A549 treated with dexamethasone at 1 μM for 4 hours (cell line): ENCODE data around the gene TAF11L8. TPM values are rescaled to one million over a fixed set of nuclear protein-coding genes. Genes with fewer than 3 reads are reported as not detected.

Experiments used
- total RNA-seq: library from RNA; stranded (reverse); fragments of 200-300 nt; extraction: Qiagen RNA extraction; gene quantifications from 5 replicates; pipeline ENCODE4 v1.2.3, GENCODE V29; 2022

TAF11L8 gene
- total RNA-seq, result not detected in 5 replicates

DNA sequence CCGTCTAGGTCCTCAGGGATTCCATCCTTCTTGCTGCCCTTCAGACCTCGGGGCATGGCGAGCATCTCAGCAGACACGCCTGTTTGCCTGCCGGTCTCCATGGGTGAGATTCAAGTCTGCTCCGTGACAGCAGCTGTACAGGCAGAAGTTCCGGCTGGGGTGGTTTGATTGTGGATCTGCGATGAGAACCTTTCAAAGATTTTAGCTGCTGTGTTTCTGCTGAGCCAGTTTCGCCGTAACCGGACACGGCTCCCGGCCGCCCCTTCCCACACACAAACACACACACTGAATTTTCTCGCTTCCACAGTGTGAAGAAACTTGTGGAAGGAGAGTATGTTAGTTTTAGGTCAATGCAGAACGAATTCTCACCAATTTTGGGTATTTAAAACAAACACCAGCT lies at the start of gene TAF11L8:
TAF11L8 (minus strand) TSS at position 101 of the 400 bp plus-strand sequence.

DNA sequence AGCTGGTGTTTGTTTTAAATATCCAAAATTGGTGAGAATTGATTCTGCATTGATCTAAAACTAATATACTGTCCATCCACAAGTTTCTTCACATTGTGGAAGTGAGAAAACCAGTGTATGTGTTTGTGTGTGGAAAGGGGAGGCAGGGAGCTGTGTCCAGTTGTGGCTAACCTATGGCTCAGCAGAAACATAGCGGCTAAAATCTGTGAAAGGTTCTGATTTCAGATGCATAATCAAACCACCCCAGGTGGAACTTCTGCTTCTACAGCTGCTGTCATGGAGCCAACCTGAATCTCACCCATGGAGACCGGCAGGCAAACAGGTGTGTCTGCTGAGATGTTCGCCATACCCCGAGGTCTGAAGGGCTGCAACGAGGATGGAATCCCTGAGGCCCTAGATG lies 43.4 kb upstream of the TAF11L8 start, which contains the start of gene TAF11L14:
TAF11L14 (plus strand) TSS at position 301 of the 400 bp plus-strand sequence.

DNA sequence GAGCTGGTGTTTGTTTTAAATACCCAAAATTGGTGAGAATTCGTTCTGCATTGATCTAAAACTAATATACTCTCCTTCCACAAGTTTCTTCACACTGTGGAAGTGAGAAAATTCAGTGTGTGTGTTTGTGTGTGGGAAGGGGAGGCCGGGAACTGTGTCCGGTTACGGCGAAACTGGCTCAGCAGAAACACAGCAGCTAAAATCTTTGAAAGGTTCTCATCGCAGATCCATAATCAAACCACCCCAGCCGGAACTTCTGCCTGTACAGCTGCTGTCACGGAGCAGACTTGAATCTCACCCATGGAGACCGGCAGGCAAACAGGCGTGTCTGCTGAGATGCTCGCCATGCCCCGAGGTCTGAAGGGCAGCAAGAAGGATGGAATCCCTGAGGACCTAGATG lies 41.0 kb upstream of the TAF11L8 start, which contains the start of gene TAF11L13:
TAF11L13 (plus strand) TSS at position 301 of the 400 bp plus-strand sequence.

DNA sequence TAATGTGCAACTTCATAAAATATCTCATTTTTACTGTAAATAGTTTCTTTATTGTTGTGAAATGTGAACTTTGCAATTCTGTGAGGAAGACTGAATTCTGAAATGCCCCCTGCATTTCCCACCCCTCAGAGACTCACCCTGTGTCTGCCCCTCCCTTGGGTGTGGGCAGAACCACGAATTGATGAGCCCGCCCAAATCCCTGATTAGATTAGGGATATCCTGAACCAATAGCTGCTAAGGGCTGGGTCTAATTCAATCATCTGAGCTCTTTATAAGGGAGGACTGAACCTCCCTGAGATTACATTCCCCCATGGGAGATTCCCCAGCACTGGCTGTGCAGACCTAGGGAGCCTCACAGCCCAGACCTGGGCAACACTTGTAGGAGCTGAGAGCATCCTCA lies 19.3 kb upstream of the TAF11L8 start, which contains the start of gene TAF11L12:
TAF11L12 (plus strand) TSS at position 301 of the 400 bp plus-strand sequence.

DNA sequence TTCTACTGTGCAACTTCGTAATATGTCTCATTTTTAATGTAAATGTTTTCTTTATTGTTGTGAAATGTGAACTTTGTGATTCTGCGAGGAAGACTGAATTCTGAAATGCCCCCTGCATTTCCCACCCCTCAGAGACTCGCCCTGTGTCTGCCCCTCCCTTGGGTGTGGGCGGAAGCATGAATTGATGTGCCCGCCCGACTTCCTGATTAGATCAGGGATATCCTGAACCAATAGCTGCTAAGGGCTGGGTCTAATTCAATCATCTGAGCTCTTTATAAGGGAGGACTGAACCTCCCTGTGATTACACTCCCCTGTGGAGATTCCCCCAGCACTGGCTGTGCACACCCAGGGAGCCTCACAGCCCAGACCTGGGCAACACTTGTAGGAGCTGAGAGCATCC lies 13.1 kb upstream of the TAF11L8 start, which contains the start of gene TAF11L11:
TAF11L11 (plus strand) TSS at position 304 of the 400 bp plus-strand sequence.

DNA sequence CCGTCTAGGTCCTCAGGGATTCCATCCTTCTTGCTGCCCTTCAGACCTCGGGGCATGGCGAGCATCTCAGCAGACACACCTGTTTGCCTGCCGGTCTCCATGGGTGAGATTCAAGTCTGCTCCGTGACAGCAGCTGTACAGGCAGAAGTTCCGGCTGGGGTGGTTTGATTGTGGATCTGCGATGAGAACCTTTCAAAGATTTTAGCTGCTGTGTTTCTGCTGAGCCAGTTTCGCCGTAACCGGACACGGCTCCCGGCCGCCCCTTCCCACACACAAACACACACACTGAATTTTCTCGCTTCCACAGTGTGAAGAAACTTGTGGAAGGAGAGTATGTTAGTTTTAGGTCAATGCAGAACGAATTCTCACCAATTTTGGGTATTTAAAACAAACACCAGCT lies 7.0 kb upstream of the TAF11L8 start, which contains the start of gene TAF11L10:
TAF11L10 (minus strand) TSS at position 101 of the 400 bp plus-strand sequence.

DNA sequence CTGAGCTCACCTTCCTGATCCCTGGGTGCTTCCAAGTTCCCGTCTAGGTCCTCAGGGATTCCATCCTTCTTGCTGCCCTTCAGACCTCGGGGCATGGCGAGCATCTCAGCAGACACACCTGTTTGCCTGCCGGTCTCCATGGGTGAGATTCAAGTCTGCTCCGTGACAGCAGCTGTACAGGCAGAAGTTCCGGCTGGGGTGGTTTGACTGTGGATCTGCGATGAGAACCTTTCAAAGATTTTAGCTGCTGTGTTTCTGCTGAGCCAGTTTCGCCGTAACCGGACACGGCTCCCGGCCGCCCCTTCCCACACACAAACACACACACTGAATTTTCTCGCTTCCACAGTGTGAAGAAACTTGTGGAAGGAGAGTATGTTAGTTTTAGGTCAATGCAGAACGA lies 3.5 kb upstream of the TAF11L8 start, which contains the start of gene TAF11L9:
TAF11L9 (minus strand) TSS at position 140 of the 400 bp plus-strand sequence.

DNA sequence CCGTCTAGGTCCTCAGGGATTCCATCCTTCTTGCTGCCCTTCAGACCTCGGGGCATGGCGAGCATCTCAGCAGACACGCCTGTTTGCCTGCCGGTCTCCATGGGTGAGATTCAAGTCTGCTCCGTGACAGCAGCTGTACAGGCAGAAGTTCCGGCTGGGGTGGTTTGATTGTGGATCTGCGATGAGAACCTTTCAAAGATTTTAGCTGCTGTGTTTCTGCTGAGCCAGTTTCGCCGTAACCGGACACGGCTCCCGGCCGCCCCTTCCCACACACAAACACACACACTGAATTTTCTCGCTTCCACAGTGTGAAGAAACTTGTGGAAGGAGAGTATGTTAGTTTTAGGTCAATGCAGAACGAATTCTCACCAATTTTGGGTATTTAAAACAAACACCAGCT lies 5.1 kb downstream of the TAF11L8 start, which contains the start of gene TAF11L7:
TAF11L7 (minus strand) TSS at position 101 of the 400 bp plus-strand sequence.

Other genes with a start within 250 kb of the TAF11L8 start
- gene TAF11L2, start 92.7 kb downstream of the TAF11L8 start, total RNA-seq, result not detected in 5 replicates
- not detected in 5 replicates for gene TAF11L3, start 72.6 kb downstream of the TAF11L8 start, total RNA-seq
- gene TAF11L4, start 69.2 kb downstream of the TAF11L8 start, total RNA-seq, result not detected in 5 replicates
- not detected in 5 replicates for gene TAF11L5, start 65.7 kb downstream of the TAF11L8 start, total RNA-seq
- not detected in 5 replicates for gene TAF11L6, start 62.3 kb downstream of the TAF11L8 start, total RNA-seq
- not detected in 5 replicates for gene TAF11L7, start 5.2 kb downstream of the TAF11L8 start, total RNA-seq
- gene TAF11L9, start 3.4 kb upstream of the TAF11L8 start, total RNA-seq, result not detected in 5 replicates
- not detected in 5 replicates for gene TAF11L10, start 6.9 kb upstream of the TAF11L8 start, total RNA-seq
- gene TAF11L11, start 13.2 kb upstream of the TAF11L8 start, total RNA-seq, result 0.07 to 0.25 TPM (median 0.15 TPM) in 4 of 5 replicates, not detected in the other
- 0.13 TPM in 1 of 5 replicates, not detected in the others for gene TAF11L12, start 19.4 kb upstream of the TAF11L8 start, total RNA-seq
- gene TAF11L13, start 41.1 kb upstream of the TAF11L8 start, total RNA-seq, result not detected in 5 replicates
- 0.17 TPM in 1 of 5 replicates, not detected in the others for gene TAF11L14, start 43.5 kb upstream of the TAF11L8 start, total RNA-seq